ENCODE results near the gene TRPM3. TPM values are rescaled to one million over a fixed set of nuclear protein-coding genes. Genes with fewer than 3 reads are reported as not detected.

The TRPM3 gene
- total RNA-seq, 1 donor from 2014 or later = 0.15 TPM

GRCh38 chr9:70694758-70695157, 426.7 kb downstream of the TRPM3 start:
- intact Hi-C loops (cut with DNase I) = no loop called here
- ATAC-seq (no peak), DNase-seq (no peak)
- Histone ChIP-seq H3K27ac (no peak overlapping the region), H3K4me3 (no peak overlapping the region), H3K36me3 (no peaks in the 10 kb centered on the region), H3K27me3 (ENCODE audit: low read depth) (no peaks in the 10 kb centered on the region), H3K9me3 (no peaks in the 10 kb centered on the region), H3K4me1 (no peaks in the 10 kb centered on the region)
- no peak for TF ChIP-seq CTCF (IDR thresholded peaks at IDR 0.05)

GRCh38 chr9:70693186-70693585, 428.2 kb downstream of the TRPM3 start:
- Histone ChIP-seq H3K9me3 (no peaks in the 10 kb centered on the region), H3K27ac (no peak overlapping the region), H3K36me3 (no peaks in the 10 kb centered on the region), H3K27me3 (ENCODE audit: low read depth) (no peaks in the 10 kb centered on the region), H3K4me3 (no peak overlapping the region), H3K4me1 (no peaks in the 10 kb centered on the region)
- DNase-seq (no peak), ATAC-seq (no peak)
- intact Hi-C loops (cut with DNase I) = no loop called here
- TF ChIP-seq CTCF (IDR thresholded peaks at IDR 0.05) = no peak

- intact Hi-C loops (cut with DNase I) = no loop called here
- ATAC-seq (no peak), DNase-seq (no peak)
- no peaks in the 10 kb centered on the region for H3K4me1 ChIP-seq
- no peaks in the 10 kb centered on the region for H3K27me3 ChIP-seq (ENCODE audit: low read depth)
- H3K36me3 ChIP-seq = no peaks in the 10 kb centered on the region
- H3K9me3 ChIP-seq = no peaks in the 10 kb centered on the region
- H3K27ac ChIP-seq = no peak overlapping the region
- H3K4me3 ChIP-seq = no peak overlapping the region
- no peak for TF ChIP-seq CTCF (IDR thresholded peaks at IDR 0.05)
These were observed 429.0 kb downstream of the TRPM3 start for GRCh38 chr9:70692431-70692830.

- H3K4me3 ChIP-seq = no peak overlapping the region
- no peaks in the 10 kb centered on the region for H3K36me3 ChIP-seq
- intact Hi-C loops (cut with DNase I) = no loop called here
- no peak for TF ChIP-seq CTCF (IDR thresholded peaks at IDR 0.05)
- H3K27ac ChIP-seq = no peak overlapping the region
- H3K4me1 ChIP-seq = no peaks in the 10 kb centered on the region
- H3K27me3 ChIP-seq (ENCODE audit: low read depth) = no peaks in the 10 kb centered on the region
- H3K9me3 ChIP-seq = no peaks in the 10 kb centered on the region
- DNase-seq (no peak), ATAC-seq (no peak)
These were observed 432.7 kb downstream of the TRPM3 start for GRCh38 chr9:70688704-70689103.

- H3K27ac ChIP-seq = no peak overlapping the region
- TF ChIP-seq CTCF (IDR thresholded peaks at IDR 0.05) = no peak
- intact Hi-C loops (cut with DNase I) = no loop called here
These were observed 437.6 kb downstream of the TRPM3 start for GRCh38 chr9:70683841-70684240.

GRCh38 chr9:70682298-70682697, 439.1 kb downstream of the TRPM3 start:
- Histone ChIP-seq H3K4me3 (no peak overlapping the region), H3K36me3 (no peaks in the 10 kb centered on the region), H3K4me1 (no peaks in the 10 kb centered on the region), H3K9me3 (no peaks in the 10 kb centered on the region), H3K27me3 (ENCODE audit: low read depth) (no peaks in the 10 kb centered on the region), H3K27ac (no peak overlapping the region)
- ATAC-seq (no peak), DNase-seq (no peak)
- TF ChIP-seq CTCF (IDR thresholded peaks at IDR 0.05) = no peak
- intact Hi-C loops (cut with DNase I) = no loop called here

More at GRCh38 chr9:70683841-70684240, 437.6 kb downstream of the TRPM3 start:
- Histone ChIP-seq H3K36me3 (no peaks in the 10 kb centered on the region), H3K4me3 (no peak overlapping the region), H3K27me3 (ENCODE audit: low read depth) (no peaks in the 10 kb centered on the region), H3K9me3 (no peaks in the 10 kb centered on the region), H3K4me1 (no peaks in the 10 kb centered on the region)
- ATAC-seq (no peak), DNase-seq (no peak)
